Stimulated activated naive CD8-positive, alpha-beta T cell treated with anti-CD3 and anti-CD28 coated beads, Interleukin-15, Interleukin-2, amounts not matched to agents 100 ng/mL and 50 ng/mL, for 24 hours (primary cell): ENCODE results near the gene TOMM7.
"Not testable (repeated sequence)": the region's sequence is repeated elsewhere in the genome, so short reads cannot be mapped to it uniquely, and the experiment has no call there.

Experiments used
- H3K27ac Mint-ChIP-seq: one replicate; pipeline ENCODE4 v1.8.0; 2021; ENCODE audit warnings: mild to moderate bottlenecking, mixed read lengths
- H3K27me3 Mint-ChIP-seq: one replicate; pipeline ENCODE4 v1.8.0; 2021; ENCODE audit warnings: mixed read lengths
- H3K36me3 Mint-ChIP-seq: one replicate; pipeline ENCODE4 v1.8.0; 2021; ENCODE audit warnings: low read depth, mixed read lengths
- H3K4me1 Mint-ChIP-seq: one replicate; pipeline ENCODE4 v1.8.0; 2021; ENCODE audit warnings: low read depth, mixed read lengths
- H3K4me3 Mint-ChIP-seq: one replicate; pipeline ENCODE4 v1.8.0; 2021; ENCODE audit warnings: mild to moderate bottlenecking, mixed read lengths
- H3K9me3 Mint-ChIP-seq: one replicate; pipeline ENCODE4 v1.8.0; 2021; ENCODE audit warnings: mixed read lengths

The TOMM7 gene

DNA sequence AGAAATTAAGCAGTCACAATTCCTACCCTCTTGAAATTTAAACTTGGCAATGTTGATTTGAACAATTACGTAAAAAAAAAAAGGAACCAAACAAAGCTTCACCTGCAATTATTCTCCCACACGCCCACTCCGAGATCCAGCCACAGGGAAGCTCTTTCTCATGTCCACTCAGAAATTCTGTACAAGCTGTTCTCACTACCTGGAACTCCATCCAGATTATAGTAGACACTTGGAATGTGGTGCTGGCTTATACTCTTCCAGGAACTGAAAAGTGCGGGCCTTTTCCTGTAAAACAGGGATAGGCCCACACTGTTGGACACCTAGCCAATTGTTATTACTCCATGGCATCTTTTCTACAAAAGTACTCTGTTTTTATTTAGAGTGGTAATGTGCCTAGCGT, 20.3 kb upstream of the TOMM7 start:
- no peak overlapping the region for H3K27ac Mint-ChIP-seq
- peaks cover 8% of the 10 kb centered on the region for H3K27me3 Mint-ChIP-seq
- no peak overlapping the region for H3K4me3 Mint-ChIP-seq
- H3K9me3 Mint-ChIP-seq, result no peaks in the 10 kb centered on the region
- no peaks in the 10 kb centered on the region for H3K4me1 Mint-ChIP-seq
- H3K36me3 Mint-ChIP-seq, result no peaks in the 10 kb centered on the region

DNA sequence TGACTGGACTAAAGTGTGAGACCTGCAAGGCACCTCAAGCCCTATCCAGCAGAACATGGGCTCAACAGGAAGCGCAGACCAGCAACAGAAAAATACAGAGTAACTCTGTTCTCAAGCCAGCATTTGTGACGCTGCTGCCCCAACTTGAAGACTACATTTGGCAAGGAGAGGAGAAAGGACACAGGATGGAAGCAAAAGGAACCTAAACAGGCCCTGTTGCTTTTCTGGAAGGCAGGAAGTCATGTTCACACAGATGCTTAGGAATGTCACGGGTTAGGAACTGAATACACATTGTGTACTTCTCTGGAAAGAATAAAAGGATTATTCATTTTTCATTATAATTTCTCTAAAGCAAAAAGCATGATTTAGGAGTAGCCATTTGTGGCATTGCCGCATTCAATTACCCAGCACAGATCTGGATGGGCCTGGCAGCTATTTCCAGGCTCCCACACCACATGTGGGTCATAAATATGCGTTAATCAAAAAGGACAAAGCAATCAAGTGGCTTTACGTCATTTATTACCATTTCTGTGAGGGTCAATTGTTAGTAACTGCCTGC, 19.8 kb upstream of the TOMM7 start:
- H3K4me3 Mint-ChIP-seq, result no peak overlapping the region
- H3K9me3 Mint-ChIP-seq, result no peaks in the 10 kb centered on the region
- no peaks in the 10 kb centered on the region for H3K36me3 Mint-ChIP-seq
- H3K27me3 Mint-ChIP-seq, result peaks cover 10% of the 10 kb centered on the region
- H3K27ac Mint-ChIP-seq, result no peak overlapping the region
- H3K4me1 Mint-ChIP-seq, result no peaks in the 10 kb centered on the region

DNA sequence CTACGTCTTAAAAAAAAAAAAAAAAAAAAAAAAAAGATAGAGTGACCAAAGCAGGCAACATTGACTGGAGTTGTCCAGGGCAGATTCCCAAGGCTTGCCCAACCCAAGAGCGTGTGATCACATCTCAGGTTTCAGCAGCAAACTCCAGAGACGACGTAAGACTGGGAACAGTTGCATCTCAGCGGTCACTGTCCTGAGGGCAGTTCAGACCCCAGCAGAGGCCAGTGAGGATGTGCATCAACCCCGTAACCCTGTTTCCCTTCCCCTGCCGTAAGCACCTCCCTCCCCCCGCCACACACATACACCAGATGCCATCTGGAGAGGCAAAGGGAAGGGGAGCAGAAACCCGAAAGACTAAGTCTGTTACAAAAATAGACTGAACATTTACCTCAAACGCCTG, 19.3 kb upstream of the TOMM7 start:
- Mint-ChIP-seq H3K4me3 (no peak overlapping the region), H3K9me3 (no peaks in the 10 kb centered on the region), H3K27ac (no peak overlapping the region), H3K4me1 (no peaks in the 10 kb centered on the region), H3K36me3 (no peaks in the 10 kb centered on the region), H3K27me3 (peaks cover 10% of the 10 kb centered on the region)

DNA sequence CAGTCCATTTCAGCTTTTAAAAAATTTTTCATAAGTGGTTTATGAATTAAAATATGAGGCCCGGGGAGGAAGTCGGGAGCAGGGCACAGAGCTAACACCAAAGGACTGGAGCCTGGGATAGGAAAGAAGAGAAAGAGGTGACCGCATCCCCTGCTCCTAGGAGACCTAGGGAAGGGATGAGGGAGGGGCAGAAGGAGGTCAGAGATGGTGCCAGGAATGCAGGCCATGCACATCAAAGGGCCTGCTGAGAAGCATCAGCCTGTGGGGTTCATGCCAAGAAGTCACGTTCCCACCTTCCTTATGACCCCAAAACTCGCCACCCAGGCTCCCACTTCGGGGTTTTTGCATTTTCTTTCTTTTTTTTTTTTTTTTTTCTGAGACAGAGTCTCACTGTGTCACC, 14.7 kb upstream of the TOMM7 start:
- Mint-ChIP-seq H3K27me3 (peaks cover 10% of the 10 kb centered on the region), H3K36me3 (no peaks in the 10 kb centered on the region), H3K4me1 (no peaks in the 10 kb centered on the region), H3K9me3 (no peaks in the 10 kb centered on the region), H3K27ac (no peak overlapping the region), H3K4me3 (no peak overlapping the region)

DNA sequence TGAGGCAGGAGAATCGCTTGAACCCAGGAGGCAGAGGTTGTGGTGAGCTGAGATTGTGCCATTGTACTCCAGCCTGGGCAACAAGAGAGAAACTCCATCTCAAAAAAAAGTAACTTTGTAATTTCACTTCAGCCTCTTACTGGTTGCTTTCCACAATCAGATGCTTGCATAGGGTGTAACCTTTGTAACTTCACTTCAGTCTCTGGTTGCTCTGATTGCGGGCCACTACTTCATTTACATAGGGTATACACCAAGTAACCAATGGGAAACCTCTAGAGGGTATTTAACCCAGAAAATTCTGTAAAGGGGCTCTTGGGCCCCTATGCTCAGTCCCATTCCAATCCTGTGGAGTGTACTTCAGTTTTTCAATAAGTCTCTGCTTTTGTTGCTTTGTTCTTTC, 13.9 kb upstream of the TOMM7 start:
- not testable (repeated sequence) for H3K27ac Mint-ChIP-seq

DNA sequence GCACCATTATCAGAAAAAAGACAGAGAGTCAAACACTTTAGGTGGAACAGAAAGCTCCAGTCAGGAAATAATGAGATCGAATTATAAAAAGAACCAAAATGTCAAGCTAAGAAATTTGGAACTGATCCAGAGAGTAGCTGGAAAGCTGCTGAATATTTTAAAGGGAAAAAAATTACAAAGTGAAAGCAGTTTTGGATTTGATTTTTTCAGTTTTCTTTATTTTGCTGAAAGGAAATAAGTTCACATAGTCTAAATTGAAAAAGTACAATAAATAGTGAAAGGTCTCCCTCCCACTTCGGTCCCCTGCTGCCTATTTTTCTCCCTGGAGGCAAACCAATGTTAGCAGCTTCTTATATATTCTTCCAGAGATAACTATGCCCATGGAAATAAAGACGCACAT, 11.3 kb upstream of the TOMM7 start:
- H3K4me3 Mint-ChIP-seq, result no peak overlapping the region

More for the DNA sequence above, 13.9 kb upstream of the TOMM7 start:
- not testable (repeated sequence) for H3K36me3 Mint-ChIP-seq, H3K4me1 Mint-ChIP-seq, H3K4me3 Mint-ChIP-seq, H3K9me3 Mint-ChIP-seq
- peaks cover 10% of the 10 kb centered on the region for H3K27me3 Mint-ChIP-seq

DNA sequence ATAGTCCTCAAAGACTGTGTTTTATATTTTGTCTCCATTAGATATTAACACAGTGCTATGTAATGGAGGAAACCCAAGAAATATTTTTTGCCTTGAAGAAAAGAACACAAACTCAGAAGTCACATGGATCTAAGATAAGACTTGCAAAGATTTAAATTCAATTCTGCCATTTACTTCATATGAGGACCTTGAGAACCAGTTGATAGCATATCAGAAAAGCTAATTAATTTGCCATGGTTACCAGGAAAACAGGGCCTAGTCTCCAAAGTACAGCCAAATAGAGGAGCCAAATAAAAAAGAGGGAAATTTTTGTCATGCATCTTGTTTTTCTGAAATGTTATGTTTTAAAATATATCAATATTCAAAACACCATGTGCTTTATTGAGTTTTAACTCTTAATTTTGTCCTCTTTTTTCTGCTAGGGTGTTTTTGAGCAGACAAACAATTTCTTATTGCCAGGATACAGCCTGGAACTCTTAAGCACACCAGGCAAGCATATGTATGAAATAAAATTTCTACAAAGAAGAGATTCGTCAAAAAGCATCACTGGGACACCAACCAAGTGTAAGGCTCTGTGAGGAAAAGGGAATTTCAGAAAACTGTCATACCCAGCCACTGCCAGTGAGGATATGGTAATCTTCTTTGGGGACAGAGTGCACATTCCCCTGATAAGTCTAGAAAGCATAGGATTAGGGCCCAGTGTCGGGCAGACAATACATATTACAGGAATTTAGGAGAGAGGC, 10.6 kb upstream of the TOMM7 start:
- H3K27ac Mint-ChIP-seq, result no peak overlapping the region
- peaks cover 9% of the 10 kb centered on the region for H3K27me3 Mint-ChIP-seq
- H3K36me3 Mint-ChIP-seq, result no peaks in the 10 kb centered on the region
- H3K4me3 Mint-ChIP-seq, result no peak overlapping the region
- no peaks in the 10 kb centered on the region for H3K9me3 Mint-ChIP-seq
- H3K4me1 Mint-ChIP-seq, result no peaks in the 10 kb centered on the region

More for the DNA sequence above, 11.3 kb upstream of the TOMM7 start:
- peaks cover 10% of the 10 kb centered on the region for H3K27me3 Mint-ChIP-seq
- H3K27ac Mint-ChIP-seq, result no peak overlapping the region
- no peaks in the 10 kb centered on the region for H3K4me1 Mint-ChIP-seq
- no peaks in the 10 kb centered on the region for H3K9me3 Mint-ChIP-seq
- no peaks in the 10 kb centered on the region for H3K36me3 Mint-ChIP-seq

DNA sequence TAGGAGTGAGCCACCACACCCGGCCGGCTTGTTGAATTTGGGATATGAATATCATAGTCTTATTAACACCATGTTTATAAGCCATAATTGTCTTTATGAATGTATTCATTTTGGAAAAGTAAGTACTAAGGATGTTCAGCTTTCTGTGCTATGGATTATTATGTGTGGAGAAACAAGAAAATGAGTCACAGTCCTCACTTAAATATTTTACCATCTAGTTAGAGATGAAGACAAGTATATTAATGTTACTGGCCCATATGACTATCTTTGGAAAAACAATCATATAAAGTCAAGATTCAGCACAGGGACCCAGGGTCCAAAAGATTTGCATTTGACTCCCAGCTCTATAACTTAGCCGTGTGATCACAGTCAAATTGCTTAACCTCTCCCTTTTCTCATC, 9.8 kb upstream of the TOMM7 start:
- Mint-ChIP-seq H3K27ac (no peak overlapping the region), H3K27me3 (peaks cover 5% of the 10 kb centered on the region), H3K36me3 (no peaks in the 10 kb centered on the region), H3K4me1 (no peaks in the 10 kb centered on the region), H3K4me3 (no peak overlapping the region), H3K9me3 (no peaks in the 10 kb centered on the region)

DNA sequence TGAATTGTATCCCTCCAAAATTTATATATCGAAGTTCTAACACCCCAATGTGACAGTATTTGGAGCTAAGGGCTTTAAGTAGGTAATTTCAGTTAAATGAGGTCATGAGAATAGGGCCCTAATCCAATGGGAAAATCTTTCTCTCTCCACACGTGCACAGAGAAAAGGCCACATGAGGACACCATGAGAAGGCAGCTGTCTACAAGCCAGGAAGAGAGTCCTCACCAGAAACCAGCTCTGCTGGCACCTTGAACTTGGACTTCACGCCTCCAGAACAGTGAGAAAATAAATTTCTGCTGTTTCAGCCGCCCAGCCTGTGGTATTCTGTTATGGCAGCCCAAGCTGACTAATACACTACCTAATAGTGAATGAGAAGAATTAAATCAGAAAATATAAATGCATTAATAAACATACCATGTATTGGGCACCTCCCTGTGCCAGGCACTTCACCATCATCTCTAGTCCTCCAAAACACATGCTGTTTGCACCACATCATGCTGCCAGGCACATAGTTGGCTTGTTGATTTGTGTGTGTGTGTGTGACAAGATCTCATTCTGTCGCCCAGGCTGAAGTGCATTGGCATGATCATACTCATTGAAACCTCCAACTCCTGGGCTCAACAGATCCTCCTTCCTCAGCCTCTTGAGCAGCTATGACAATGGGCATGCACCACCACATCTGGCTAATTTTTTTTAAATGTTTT, 9.1 kb upstream of the TOMM7 start:
- Mint-ChIP-seq H3K27ac (no peak overlapping the region), H3K4me1 (no peaks in the 10 kb centered on the region), H3K4me3 (no peak overlapping the region), H3K36me3 (no peaks in the 10 kb centered on the region), H3K27me3 (peaks cover 12% of the 10 kb centered on the region), H3K9me3 (no peaks in the 10 kb centered on the region)

DNA sequence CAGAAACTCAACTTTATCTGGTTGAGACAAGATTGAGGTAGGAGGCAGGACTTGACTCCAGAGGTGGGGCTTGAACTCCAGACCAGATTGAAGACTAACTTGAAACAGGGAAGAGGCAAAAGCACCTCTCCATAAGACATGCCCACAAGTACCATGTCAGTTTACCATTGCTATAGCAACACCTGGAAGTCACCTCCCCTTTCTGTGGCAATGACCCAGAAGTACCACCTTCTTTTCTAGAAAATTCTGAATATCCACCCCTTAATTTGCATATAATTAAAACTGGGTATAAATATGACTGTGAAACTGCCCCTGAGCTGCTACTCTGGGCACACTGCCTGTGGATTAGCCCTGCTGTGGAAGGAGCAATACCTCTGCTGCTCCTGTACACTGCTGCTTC, 4.9 kb upstream of the TOMM7 start:
- H3K36me3 Mint-ChIP-seq, result no peaks in the 10 kb centered on the region
- no peak overlapping the region for H3K27ac Mint-ChIP-seq
- no peak overlapping the region for H3K4me3 Mint-ChIP-seq
- peaks cover 8% of the 10 kb centered on the region for H3K4me1 Mint-ChIP-seq
- H3K9me3 Mint-ChIP-seq, result no peaks in the 10 kb centered on the region
- H3K27me3 Mint-ChIP-seq, result peaks cover 24% of the 10 kb centered on the region

DNA sequence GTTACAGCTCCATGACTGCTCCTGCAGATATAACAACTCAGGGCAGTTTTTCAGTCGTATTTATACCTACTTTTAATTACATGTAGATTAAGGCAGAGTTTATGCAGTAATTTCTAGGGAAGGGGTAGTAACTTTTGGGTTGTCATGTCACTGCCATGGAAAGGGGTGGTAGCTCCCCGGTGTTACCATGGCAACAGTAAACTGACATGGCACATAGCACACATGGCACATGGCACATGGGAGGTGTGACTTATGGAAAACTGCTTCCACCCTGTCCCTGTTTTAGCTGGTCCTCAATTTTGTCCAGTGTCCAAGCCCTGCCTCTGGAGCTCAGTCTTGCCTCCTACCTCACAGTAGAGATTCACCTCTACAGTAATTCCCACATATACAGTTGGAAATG, 3.9 kb upstream of the TOMM7 start:
- no peaks in the 10 kb centered on the region for H3K36me3 Mint-ChIP-seq
- H3K27me3 Mint-ChIP-seq, result peaks cover 24% of the 10 kb centered on the region
- no peak overlapping the region for H3K4me3 Mint-ChIP-seq
- peaks cover 9% of the 10 kb centered on the region for H3K4me1 Mint-ChIP-seq
- H3K27ac Mint-ChIP-seq, result no peak overlapping the region
- H3K9me3 Mint-ChIP-seq, result no peaks in the 10 kb centered on the region

DNA sequence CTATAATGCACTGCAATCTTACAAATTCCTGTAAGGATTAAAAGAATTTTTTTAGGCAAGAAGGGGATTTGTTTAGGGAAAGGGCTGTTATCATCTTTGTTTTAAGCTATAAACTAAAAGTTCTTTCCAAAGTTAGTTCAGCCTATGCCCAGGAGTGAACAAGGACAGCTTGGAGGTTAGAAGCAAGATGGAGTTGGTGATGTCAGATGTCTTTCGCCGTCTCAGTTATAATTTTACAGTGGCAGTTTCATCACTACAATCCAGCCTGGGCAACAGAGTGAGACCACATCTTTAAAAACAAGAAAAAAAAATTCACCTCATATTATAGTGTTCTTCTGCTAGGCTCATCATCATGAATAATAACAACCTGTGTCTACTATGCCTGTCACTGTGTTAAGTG, 2.1 kb upstream of the TOMM7 start:
- Mint-ChIP-seq H3K4me3 (no peak overlapping the region), H3K27ac (no peak overlapping the region), H3K4me1 (peaks cover 27% of the 10 kb centered on the region), H3K9me3 (no peaks in the 10 kb centered on the region), H3K27me3 (peaks cover 24% of the 10 kb centered on the region), H3K36me3 (peaks cover 8% of the 10 kb centered on the region)

DNA sequence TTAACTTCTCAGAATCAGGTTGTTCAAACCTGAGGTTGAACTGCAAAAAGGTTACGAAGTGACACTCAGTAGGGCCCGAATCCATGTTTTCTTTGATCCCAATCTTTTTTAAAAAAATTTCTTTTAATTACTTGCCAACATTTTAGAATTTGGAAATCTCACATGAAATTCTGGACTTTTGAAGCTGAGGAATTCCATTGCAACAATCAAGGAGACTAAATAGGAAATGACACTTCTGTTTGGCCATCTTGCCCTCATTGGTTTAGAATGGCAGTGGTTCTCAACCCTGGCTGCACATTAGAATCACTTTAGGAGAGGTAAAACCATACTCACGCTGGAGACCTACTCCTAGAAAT, 471 bp upstream of the TOMM7 start:
- H3K4me1 Mint-ChIP-seq, result peaks cover 39% of the 10 kb centered on the region
- H3K36me3 Mint-ChIP-seq, result peaks cover 14% of the 10 kb centered on the region
- H3K4me3 Mint-ChIP-seq, result peak overlapping the region; percentile 99
- H3K27me3 Mint-ChIP-seq, result peaks cover 20% of the 10 kb centered on the region
- no peaks in the 10 kb centered on the region for H3K9me3 Mint-ChIP-seq
- H3K27ac Mint-ChIP-seq, result peak overlapping the region; percentile 99

DNA sequence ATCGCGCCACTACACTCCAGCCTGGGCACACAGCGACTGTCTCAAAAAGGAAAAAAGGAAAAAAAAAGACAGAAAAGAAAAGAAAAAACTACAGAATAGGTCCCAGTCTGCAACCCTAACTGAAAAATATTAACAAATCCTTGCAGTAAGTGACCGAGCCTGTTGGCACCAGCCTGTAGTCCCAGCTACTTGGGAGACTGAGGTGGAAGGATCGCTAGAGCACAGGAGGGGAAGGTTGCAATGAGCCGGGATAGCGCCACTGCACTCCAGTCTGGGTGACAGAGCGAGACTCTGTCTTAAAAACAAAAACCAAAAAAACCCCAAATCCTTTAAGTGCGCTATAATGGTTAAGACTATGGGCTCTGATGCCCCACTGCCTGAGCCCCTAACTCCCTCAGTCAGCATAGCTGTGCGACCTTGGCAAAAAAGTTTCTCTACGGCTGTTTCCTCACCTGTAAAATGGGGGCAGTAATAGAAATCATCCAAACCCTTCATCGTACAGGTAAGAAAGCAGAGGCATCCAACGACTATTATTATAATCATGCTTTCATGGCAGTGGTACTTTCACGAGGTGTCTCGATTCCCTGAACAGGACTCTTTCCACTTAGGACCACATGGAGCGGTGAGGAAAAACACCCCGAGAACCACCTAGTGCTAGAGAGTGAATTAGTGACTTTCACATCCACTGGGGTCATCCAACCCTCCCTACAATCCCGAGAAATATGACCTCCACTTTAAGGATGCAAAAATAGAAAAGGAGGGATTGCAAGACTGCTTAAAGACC, 755 bp downstream of the TOMM7 start:
- H3K4me1 Mint-ChIP-seq, result peaks cover 47% of the 10 kb centered on the region
- peak overlapping the region; percentile 99 for H3K4me3 Mint-ChIP-seq
- no peaks in the 10 kb centered on the region for H3K9me3 Mint-ChIP-seq
- peaks cover 26% of the 10 kb centered on the region for H3K36me3 Mint-ChIP-seq
- H3K27ac Mint-ChIP-seq, result peak overlapping the region; percentile 99
- H3K27me3 Mint-ChIP-seq, result peaks cover 13% of the 10 kb centered on the region

DNA sequence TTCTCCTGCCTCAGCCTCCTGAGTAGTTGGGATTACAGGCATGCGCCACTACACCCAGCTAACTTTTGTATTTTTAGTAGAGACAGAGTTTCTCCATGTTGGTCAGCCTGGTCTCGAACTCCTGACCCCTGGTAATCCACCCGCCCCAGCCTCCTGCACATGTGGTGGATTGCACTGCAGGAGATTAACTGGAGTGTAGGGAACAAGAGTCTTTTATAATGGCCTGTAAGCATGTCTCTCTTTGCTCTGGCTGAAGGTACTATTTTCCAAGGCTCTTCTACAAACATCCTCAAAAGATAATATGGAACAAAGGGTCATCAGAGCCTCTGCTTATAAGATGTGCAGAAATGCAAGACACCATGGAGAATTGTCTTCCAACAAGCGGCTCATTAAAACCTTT, 3.2 kb downstream of the TOMM7 start:
- peaks cover 41% of the 10 kb centered on the region for H3K36me3 Mint-ChIP-seq
- H3K9me3 Mint-ChIP-seq, result no peaks in the 10 kb centered on the region
- peaks cover 62% of the 10 kb centered on the region for H3K4me1 Mint-ChIP-seq
- no peaks in the 10 kb centered on the region for H3K27me3 Mint-ChIP-seq
- peak overlapping the region; percentile 99 for H3K4me3 Mint-ChIP-seq
- no peak overlapping the region for H3K27ac Mint-ChIP-seq
